Pulmonary artery endothelial cell (primary cell): ENCODE measurements around the gene CDC42EP5. TPM values are rescaled to one million over a fixed set of nuclear protein-coding genes. Genes with fewer than 3 reads are reported as not detected.
"Not testable (repeated sequence)": the region's sequence is repeated elsewhere in the genome, so short reads cannot be mapped to it uniquely, and the experiment has no call there.

ENCODE experiments used
- DNase-seq: peaks from one replicate; pipeline ENCODE4 v3.0.0-alpha.2; 2011; ENCODE audit warnings: low read depth, low spot score
- total RNA-seq: library from RNA; depleted of rRNA; stranded (reverse); fragments of >200 nt; gene quantifications from 2 replicates; pipeline ENCODE4 v1.2.3, GENCODE V29; 2014

CDC42EP5 gene, protein sequence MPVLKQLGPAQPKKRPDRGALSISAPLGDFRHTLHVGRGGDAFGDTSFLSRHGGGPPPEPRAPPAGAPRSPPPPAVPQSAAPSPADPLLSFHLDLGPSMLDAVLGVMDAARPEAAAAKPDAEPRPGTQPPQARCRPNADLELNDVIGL
- 30.2 and 35.7 TPM in 2 replicates for total RNA-seq

- DNase-seq, result peak; percentile 69
Measured at GRCh38 chr19:54473071-54473891, at the start of gene CDC42EP5. TSS of gene CDC42EP5 (minus strand) at chr19:54473296. CDS start at chr19:54465547, 7,749 bp downstream.

DNA sequence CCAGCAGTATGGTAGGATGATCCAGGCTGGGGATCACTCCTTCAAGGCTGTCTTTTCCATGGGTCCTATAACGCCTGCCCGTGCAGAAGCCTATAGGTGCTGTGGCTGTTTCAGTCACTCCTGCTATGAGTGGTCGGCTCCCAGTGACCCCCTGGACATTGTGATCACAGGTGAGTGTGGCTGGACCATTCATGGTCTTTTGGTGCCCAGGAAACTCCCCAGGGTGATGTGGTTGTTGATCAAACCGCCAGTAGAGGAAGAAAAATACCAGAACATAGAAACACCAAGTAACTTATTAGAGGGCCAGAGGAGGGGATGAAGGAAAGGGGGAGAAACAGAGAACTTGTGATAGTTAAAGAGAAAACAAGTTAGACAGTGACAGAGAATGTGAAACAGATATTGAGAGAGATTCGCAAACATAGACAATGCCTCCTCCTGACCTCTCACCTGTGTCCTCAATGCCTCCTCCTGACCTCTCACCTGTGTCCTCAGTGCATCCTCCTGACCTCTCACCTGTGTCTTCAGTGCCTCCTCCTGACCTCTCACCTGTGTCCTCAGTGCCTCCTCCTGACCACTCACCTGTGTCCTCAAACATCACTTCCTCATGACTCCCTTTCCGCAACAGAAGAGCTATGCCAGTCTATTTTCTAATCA lies 48.9 kb upstream of the CDC42EP5 start:
- no peak for DNase-seq

- DNase-seq, result peak; percentile 10
Measured at GRCh38 chr19:54521022-54521859, 48.1 kb upstream of the CDC42EP5 start.

- peak; percentile 63 for DNase-seq
Measured at GRCh38 chr19:54518844-54519243, 45.7 kb upstream of the CDC42EP5 start.

DNA sequence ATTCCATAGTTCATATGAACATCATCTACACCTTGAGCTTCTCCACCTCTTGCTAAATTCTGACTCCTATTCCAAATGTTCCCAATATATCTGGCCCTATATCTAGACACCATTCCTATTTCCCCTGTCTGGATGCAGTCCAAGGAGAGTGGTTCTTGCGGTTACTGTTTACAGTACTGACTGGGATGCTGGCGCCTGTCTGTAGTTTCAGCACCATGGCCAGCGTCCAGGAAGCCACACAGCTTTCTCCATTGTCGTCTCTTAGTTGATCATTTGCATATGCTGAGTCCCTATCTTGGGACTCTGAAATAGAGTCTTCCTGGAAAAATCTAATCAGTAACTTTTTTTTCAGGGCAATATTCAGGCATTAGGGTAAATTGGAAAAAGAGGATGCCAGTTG lies 44.4 kb upstream of the CDC42EP5 start:
- no peak for DNase-seq

DNA sequence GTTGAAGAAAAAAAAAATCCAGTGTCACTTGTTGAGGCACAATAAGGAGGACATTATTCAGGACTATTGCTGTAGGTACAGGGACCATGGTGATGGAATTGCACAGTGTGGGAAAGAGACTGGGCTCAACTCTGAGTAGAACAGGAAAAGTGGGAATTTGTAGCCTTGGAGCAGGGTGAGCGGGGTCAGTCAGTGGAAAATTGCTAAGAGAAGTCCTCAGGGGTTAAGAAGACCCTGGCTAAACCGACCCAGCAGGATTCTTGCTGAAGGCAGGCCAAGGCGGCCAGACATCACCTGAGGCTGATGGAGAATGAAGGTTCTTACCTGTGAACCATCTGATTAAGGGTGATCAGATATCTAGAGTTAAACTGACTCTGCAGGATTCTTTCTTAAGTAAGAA lies 42.1 kb upstream of the CDC42EP5 start:
- no peak for DNase-seq

DNA sequence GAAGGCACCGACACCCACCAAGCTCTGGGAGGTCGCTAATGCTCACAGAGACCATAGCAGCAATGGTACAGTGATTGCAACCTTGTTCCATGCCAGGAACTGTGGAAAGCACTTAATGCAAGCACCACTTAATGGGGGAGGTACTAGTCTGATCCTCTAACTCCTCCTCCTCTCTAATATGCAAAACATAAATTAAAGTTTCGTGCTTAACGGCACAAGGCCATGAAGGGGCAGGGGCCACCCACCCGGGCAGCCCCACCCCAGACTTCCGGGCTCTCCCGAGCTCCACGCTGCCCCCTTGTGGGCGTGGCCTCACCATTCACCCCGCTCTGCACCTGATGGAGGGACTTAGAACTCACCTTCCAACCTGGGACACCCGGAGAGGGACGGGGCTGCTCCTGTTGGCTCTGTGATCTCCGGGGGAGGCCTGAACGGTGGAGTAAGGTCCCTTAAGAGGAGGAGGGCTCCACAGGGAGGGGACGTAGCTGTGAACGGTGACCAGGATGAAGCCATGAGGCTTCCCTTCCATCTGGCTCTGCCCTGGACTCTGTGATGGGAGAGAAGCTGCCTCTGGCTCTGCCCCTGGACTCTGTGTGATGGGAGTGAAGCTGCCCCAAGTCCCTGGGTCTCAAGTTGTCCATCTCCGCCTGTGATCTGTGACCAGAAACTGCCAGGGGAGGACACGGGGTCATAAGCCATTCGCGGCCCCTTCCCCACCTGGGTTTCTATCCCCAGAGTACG lies 36.3 kb upstream of the CDC42EP5 start:
- DNase-seq, result not testable (repeated sequence)

- DNase-seq, result not testable (repeated sequence)
Measured at GRCh38 chr19:54508487-54508886, 35.4 kb upstream of the CDC42EP5 start.

DNA sequence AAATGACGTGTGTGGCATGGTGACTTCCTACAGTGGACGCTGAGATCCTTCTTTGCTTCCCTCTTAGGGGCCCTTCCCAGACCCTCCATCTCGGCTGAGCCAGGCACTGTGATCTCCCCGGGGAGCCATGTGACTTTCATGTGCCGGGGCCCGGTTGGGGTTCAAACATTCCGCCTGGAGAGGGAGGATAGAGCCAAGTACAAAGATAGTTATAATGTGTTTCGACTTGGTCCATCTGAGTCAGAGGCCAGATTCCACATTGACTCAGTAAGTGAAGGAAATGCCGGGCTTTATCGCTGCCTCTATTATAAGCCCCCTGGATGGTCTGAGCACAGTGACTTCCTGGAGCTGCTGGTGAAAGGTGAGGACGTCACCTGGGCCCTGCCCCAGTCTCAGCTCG lies 34.7 kb upstream of the CDC42EP5 start:
- no peak for DNase-seq

DNA sequence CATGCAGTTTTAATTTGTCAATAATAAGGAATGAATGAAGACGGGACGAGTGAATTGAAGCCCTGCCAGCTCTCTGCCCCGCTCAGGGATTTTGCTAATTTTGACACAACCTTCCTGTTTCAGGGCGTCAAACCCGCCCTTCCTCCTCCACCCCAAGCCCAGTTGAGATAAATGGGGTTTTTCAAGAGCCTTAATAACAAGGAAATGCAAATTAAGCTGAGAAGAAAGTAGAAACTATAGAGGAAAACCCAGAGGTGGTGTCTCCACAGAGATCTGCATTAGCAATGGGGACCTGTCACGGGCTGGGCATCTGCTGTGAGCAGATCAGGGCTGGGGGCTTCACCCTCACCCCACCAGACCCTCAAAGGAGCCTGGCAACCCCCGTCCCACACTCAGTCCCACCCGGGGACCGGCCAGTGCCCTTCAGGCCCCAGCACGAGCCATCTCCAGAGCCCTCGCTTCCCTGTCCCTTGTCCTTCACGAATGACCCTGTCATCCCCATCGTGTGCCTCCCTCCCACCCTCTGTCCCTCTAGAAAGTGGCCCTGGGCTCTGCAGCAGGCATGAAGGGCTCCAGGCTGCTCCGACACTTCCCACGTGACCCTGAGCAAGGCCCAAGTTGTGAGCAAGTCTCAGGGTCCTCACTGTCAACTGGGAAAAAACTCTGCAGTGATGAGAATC lies 34.1 kb upstream of the CDC42EP5 start:
- not testable (repeated sequence) for DNase-seq

GRCh38 chr19:54506079-54506478 lies 33.0 kb upstream of the CDC42EP5 start:
- DNase-seq, result no peak

GRCh38 chr19:54505542-54505941 lies 32.4 kb upstream of the CDC42EP5 start:
- not testable (repeated sequence) for DNase-seq

DNA sequence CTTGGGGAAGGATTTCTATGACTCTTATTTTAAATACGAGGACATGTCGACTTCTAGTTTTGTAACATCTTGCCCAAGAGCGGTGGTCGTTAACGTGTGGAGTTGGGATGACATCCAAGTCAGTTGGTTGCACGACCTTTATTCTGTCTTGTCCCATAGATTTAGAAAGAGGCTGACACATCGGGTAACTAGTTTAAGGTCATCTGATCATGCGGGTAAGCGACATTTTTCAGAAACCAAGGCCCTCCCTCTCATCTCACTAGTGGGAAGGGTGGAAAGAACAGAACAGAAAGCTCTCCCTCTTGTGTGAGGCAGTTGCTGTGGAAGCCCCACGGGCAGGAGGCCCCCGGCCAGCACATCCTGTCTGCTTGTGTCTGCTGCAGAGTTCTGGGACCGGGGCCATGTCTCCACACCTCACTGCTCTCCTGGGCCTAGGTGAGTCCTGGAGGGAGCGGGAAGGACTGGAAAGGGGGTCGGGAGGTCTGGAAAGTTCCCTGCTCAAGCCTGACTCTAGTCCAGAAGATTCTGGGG lies 29.5 kb upstream of the CDC42EP5 start, which contains the start of gene LAIR2:
LAIR2 (plus strand) TSS at position 314 of the 531 bp plus-strand sequence; CDS start at position 402, 88 bp downstream.
- no peak for DNase-seq

- not testable (repeated sequence) for DNase-seq
Measured at GRCh38 chr19:54498451-54498772, 25.3 kb upstream of the CDC42EP5 start.

GRCh38 chr19:54497747-54498450 lies 24.8 kb upstream of the CDC42EP5 start:
- not testable (repeated sequence) for DNase-seq

- not testable (repeated sequence) for DNase-seq
Measured at GRCh38 chr19:54495284-54495683, 22.2 kb upstream of the CDC42EP5 start.

GRCh38 chr19:54493967-54494585 lies 21.0 kb upstream of the CDC42EP5 start:
- no peak for DNase-seq

DNA sequence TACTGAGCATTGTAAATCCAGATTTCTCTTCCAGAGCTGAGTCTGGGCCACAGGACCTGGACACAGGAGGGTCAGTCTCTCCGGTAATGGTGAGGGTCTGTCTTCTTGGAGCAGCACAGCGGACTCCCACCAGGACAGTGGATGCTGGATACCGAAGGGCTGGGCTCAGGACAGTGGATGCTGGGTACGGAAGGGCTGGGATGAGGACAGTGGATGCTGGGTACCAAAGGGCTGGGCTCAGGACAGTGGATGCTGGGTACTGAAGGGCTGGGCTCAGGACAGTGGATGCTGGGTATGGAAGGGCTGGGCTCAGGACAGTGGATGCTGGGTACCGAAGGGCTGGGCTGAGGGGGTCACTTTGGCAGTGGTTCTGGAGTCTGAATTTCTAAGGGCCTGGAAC lies 20.0 kb upstream of the CDC42EP5 start:
- not testable (repeated sequence) for DNase-seq

GRCh38 chr19:54492568-54492967 lies 19.5 kb upstream of the CDC42EP5 start:
- no peak for DNase-seq
